GM08714 (cell line): ENCODE data around the gene ACACB.

Source experiments
- H3K4me3 ChIP-seq: fragments of 200-500 bp; sonication (Bioruptor generic); 2 replicates; pipeline ENCODE4 v1.5.1; 2014; ENCODE audit warnings: mild to moderate bottlenecking, low read length, inconsistent platforms
- ZNF274 ChIP-seq: IDR thresholded peaks from 2 replicates; pipeline ENCODE4 v1.6.1; 2012; ENCODE audit warnings: mild to moderate bottlenecking, low read depth, low read length

Gene ACACB

DNA sequence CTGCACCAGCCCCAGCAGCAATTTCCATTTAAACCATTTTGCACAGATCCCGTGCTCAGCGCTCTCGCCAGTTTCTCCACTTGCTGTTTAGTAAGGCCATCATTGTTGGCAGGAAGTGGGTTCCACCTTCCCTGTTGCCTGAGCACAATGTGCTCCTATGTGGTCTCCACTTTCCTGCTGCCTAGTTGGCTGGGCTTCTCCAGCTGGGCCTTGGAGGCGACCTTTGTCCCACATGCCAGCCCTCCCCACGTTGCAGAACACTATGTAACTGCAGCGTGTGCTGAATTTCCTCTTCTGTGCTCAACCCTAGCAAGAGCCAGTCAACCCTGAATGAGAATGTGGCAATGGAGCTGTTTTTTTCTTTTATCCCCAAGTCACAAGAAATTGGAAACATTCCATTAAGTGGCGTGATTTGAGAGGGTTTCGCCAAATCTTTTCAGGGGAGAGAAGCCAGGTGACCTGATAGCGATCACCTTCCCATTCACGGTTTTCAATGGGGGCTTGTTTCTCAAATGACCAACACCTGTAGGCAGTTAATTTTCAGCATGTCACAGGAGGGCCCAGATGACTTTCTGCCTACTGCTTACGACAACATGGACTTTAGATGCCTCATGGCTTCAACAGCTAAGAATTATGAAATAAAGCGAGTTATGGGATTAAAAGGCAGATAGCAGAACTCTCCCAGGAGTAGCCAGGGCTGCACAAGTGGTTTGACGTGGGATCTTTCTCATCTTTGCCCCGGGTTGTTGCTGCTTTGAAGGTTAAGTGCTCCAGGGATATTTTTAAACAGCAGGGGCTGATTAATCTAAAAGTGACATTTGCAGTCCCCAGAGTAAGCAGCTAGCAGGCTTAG lies at the start of gene ACACB:
ACACB (plus strand) TSS at position 830 of the 853 bp plus-strand sequence. CDS start 22,819 bp downstream, outside the sequence.
- no peak for TF ChIP-seq ZNF274
- no peak within 1 kb of the TSS for H3K4me3 ChIP-seq

DNA sequence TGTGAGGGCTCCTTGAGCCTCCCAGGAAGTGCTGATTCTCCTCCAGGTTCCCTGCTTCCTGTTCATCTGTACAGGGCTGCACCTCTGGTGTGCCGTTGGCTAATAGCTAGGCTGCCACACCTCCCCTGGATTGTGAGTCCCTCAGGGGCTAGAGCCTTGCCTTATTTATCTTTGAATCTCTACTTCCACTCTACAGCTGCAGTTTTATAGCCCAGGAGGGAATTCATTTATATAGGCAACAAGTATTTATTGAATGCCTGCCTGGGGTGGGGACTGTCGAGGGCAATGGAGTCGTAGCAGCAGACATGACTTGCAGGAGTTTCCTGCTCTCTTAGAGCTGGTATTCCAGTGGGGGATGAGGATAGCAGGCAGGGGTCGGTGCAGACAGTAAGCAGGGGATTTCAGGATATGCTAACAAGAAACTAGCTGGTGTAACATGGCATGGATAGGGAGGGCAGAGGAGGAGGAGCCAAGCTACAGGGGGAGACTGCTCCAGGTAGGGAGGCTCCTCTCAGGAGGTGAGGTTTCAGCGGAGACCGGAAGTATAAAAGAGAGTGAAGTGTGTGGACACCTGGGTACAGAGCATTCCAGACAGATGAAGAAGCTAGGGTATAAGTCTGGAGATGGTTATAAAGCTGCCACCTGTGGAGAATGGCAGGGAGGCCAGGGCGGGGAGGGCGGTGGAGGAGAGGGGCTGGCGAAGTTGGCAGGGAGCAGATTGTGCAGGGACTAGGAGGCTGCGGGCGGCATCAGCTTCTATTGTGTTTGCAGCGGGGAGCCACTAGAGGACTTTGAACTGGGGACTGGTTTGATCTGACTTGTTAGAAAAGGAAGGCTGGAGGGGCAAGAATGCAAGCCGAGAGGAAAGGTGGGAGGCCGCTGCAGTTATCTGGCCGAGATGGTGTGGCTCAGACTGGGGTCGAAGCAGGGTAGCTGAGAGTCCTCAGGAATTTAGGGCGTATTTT lies 46.8 kb upstream of the ACACB start:
- no peak for TF ChIP-seq ZNF274
- H3K4me3 ChIP-seq = no peak overlapping the region

DNA sequence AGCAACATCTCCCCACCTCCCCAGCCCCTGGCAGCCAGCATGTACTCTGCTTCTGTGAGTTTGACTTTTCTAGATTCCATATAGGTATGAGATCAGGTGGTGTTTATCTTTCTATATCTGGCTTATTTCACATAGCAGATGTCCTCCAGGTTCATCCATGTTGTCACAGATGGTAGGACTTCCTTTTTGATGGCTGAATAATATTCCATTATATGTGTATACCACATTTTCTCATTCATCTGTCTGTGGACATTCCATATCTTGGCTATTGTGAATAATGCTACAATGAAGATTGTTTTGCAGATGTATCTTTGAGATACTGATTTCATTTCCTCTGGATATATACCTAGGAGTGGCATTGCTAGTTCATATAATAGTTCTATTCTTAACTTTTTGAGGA lies 41.5 kb upstream of the ACACB start:
- H3K4me3 ChIP-seq = no peak overlapping the region
- TF ChIP-seq ZNF274 = no peak

DNA sequence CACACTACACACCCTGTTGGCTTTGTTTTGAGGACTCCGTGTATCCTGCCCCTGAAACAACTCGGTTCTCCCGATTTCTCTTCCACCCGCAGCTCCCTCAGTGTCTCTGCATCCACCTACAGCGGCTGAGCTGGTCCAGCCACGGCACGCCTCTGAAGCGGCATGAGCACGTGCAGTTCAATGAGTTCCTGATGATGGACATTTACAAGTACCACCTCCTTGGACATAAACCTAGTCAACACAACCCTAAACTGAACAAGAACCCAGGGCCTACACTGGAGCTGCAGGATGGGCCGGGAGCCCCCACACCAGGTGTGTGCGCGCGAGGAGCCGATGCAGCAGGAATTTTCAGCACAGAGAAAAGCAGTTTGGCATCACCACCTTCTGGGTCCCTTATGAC lies 33.6 kb upstream of the ACACB start:
- H3K4me3 ChIP-seq = no peak overlapping the region
- no peak for TF ChIP-seq ZNF274

DNA sequence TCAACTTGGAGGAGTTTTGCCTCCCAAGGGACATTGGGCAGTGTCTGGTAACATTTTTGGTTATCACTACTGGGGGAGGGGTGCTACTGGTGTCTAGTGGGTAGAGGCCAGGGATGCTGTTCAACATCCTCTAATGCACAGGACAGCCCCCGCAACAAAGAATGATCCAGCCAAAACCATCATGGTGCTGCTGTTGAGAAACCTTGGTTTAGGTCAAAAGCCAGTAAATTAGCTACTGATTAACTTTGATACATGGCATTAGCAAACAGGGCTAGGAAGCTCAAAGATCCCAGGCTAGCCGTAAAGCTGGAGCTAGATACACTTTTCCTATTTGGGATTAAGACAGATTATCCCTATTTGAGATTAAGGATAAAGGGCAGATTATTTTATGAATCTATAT lies 32.0 kb upstream of the ACACB start:
- TF ChIP-seq ZNF274 = no peak
- no peak overlapping the region for H3K4me3 ChIP-seq

DNA sequence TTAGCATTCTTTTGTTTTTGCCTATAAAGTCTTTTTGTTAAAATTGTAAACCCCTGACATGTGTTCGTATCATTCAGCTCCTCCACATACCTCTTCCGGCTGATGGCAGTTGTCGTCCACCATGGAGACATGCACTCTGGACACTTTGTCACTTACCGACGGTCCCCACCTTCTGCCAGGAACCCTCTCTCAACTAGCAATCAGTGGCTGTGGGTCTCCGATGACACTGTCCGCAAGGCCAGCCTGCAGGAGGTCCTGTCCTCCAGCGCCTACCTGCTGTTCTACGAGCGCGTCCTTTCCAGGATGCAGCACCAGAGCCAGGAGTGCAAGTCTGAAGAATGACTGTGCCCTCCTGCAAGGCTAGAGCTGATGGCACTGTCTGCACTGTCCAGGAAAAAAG lies 30.8 kb upstream of the ACACB start:
- H3K4me3 ChIP-seq = no peak overlapping the region
- TF ChIP-seq ZNF274 = no peak

DNA sequence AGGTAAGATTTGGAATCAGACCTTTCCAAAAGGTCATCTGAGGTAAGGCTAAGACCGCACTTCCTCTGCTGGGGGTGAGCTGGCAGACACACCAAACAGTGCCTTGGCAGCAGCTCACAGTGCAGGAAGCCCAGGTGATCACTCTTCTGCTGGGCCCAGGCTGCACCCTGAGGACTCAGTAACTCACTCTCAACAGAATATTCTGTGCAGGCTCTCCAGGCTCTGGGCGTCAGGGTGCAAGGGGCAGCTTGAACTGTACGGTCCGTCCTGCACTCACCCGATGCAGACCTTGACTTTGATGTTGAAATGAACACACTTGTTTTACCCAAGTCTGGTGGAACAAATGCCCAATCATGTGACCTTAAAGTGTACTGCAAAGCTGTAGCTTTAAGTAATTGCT lies 29.1 kb upstream of the ACACB start:
- H3K4me3 ChIP-seq = no peak overlapping the region
- TF ChIP-seq ZNF274 = no peak

DNA sequence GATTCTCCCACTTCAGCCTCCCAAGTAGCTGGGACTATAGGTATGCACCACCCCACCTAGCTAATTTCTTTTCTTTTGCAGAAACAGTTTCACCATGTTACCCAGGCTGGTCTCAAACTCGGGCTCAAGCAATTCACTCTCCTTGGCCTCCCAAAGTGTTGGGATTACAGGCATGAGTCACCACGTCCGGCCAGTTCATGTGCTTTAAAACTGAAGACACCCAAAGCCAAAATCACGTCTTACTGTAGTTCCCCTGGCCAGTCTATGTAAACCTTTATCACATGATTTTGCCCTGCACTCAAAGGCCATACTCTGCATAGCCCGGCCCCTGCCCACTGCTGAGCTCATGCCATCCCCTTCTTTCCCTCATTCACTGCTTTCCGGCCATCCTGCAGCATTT lies 27.6 kb upstream of the ACACB start:
- no peak overlapping the region for H3K4me3 ChIP-seq
- TF ChIP-seq ZNF274 = no peak

DNA sequence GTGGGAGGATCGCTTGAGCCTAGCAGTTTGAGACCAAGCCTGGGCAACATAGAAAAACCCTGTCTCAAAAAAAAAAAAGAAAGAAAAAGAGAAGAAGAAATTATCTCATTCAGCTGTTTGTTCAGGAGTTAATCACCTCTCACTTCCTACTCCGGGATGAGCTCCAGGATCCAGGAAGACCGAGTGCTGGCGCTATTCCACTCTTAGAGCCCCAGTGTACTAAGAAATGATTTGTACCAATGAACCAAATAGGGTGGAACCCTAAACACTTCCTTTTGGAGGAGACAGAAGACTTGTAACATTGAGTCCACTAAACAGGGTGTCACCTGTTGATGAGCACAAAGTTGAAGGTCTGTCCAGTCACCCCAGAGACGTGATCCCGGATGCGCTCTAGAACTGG lies 26.7 kb upstream of the ACACB start:
- no peak overlapping the region for H3K4me3 ChIP-seq
- no peak for TF ChIP-seq ZNF274

DNA sequence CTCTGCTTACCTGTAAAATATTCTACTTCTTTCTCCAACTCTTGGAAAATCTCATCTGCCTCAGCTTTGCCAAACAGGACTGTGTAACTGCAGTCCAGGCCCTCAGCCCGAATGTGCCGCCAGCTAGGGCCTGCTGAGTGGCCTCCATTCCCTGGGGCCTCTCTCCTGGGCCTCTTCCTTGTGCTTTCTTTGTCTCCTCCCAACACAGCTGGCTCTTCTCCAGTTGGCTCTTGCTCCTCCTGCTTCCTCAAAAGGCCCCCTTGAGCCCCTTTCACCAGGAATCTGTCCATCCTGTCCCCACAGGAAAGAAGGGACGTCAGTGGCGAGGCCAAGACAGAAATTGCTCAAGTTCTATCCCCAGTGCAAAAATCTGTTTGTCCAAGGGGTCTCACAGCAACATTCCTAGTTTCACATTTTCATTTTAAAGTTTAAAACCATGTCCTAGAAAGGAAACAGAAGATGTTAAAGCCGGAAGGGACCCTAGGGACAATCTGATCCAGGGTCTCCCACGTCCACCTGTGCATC lies 23.8 kb upstream of the ACACB start:
- H3K4me3 ChIP-seq = peak overlapping the region; percentile 67
- TF ChIP-seq ZNF274 = no peak

DNA sequence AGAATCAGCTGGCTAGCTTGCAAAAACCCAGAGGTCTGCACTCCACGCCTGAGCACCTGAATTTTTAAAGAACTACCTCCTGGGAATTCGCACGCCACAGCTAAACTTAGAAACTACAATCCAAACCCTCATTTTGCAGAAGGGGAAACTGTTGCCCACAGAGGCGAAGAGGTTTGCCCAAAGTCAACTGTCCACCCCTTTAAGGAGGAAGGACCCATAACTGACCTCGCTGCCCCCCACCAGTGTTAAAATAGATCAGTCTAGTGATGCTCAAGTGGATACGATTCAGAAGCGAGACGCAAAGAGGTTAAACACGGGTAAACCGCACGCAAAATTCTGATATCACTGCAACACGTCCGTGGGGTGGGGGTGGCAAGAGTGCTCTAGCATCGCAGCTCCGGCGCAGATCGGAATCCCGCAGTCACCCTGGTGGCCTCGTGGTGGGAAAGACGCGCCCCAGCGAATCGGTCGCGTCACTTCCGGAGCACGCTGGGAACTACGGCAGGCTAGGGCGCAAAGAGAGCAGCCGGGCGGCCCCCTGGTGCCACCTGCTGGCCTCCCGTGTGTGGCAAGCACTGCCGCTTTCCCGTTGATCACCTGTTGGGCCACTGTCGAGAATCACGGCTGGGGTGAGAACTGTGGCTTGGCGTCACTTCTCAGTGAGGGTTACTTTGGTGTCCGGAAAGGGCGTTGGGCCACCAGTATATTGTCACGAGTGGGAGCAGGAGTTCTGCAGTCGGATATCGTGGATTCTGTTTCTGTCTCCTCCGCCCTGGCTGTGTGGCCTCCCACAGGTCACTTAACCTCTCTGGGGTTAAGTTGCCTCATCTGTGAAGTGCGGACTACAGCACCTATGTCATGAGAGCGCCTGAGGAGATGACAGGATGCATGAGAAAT lies 23.1 kb upstream of the ACACB start, which contains the start of gene ALKBH2:
ALKBH2 (minus strand) TSS at position 451 of the 897 bp plus-strand sequence. CDS start 686 bp downstream, outside the sequence.
- TF ChIP-seq ZNF274 = no peak
- peak within 1 kb of the TSS; percentile 67 for H3K4me3 ChIP-seq

DNA sequence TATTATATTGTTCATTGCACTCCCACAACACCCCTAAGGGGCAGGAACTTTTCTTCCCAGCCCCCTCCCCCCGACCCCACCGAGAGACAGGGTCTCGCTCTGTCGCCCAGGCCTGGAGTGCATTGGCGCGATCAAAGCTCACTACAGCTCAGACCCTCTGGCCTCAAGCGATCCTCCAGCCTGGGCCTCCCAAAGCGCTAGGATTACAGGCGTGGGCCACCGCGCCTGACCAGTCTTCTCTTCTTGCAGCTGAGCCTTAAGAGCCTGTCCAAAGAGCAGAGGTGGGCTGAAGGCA lies 19.3 kb upstream of the ACACB start:
- TF ChIP-seq ZNF274 = no peak
- peak overlapping the region; percentile 76; the same call in 1 of the 2 replicates for H3K4me3 ChIP-seq

DNA sequence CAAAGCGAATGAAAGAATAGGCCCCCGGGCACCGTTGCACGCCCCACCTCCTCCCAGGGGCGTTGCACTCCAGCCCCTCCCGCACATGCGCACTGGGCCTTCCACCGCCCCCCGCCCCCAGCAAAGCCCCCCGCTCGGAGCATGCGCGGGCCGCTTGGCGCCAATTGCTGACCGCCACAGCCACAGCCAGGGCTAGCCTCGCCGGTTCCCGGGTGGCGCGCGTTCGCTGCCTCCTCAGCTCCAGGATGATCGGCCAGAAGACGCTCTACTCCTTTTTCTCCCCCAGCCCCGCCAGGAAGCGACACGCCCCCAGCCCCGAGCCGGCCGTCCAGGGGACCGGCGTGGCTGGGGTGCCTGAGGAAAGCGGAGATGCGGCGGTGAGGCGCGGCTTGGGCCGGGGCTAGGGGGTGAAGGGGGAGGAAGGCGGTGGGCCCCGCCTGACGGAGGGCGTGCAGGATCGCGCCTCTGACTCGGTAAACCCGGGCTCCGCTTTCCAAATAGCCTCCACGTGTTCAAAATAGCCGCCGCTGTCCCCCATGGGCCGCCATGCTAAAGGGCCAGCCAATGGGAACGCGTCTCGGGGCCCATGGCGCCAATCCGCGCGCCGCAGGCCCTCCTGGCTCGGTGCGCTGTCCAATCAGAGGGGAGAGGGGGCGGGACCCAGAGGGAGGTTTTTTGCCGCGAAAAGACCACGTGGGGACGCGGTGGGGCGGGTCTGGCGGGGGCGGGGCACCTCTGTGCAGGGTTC lies 18.8 kb upstream of the ACACB start, which contains the start of gene UNG:
UNG (plus strand) TSS at position 163 of the 748 bp plus-strand sequence; CDS start at position 246, 83 bp downstream.
- H3K4me3 ChIP-seq = peak within 1 kb of the TSS; percentile 87
- TF ChIP-seq ZNF274 = no peak

DNA sequence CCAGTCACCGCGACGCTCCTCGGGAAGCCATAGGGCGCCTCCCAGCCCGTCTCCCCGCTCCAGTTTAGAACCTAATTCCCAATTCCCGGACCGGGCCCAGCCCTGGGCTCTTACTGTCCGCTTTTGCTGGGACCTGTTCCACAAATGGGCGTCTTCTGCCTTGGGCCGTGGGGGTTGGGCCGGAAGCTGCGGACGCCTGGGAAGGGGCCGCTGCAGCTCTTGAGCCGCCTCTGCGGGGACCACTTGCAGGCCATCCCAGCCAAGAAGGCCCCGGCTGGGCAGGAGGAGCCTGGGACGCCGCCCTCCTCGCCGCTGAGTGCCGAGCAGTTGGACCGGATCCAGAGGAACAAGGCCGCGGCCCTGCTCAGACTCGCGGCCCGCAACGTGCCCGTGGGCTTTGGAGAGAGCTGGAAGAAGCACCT lies 18.2 kb upstream of the ACACB start:
- peak overlapping the region; percentile 87 for H3K4me3 ChIP-seq
- no peak for TF ChIP-seq ZNF274
